Lower leg skin (tissue), 4 donors: ENCODE data around the gene TPM4. TPM values are rescaled to one million over a fixed set of nuclear protein-coding genes. Genes with fewer than 3 reads are reported as not detected.

ENCODE experiments used
- DNase-seq, 2 donors: peaks; one replicate each; pipeline ENCODE4 v3.0.0-alpha.2; 2019; ENCODE audit warnings: low spot score in 2 of 2
- H3K4me3 ChIP-seq: fragments of 200-600 bp; sonication (generic); 2 replicates; pipeline ENCODE4 v1.5.1; 2017; ENCODE audit warnings: mild to moderate bottlenecking, low read depth; ENCODE audit not compliant: poor library complexity, severe bottlenecking
- POLR2A ChIP-seq, 2 donors: fragments of 450-650 bp; IDR thresholded peaks; one replicate each; pipeline ENCODE4 v1.6.1; 2016 to 2017; ENCODE audit warnings: antibody characterized with exemption in 2 of 2, mild to moderate bottlenecking in 1 of 2, moderate library complexity in 1 of 2
- WGBS, 2 donors: methylation state at CpG; one replicate each; pipeline ENCODE4 v1.1.5; 2018; 5-methylcytosine and 5-hydroxymethylcytosine counted together
- intact Hi-C: fragments of 100-400 bp; cut with DNase I; formaldehyde crosslinking; loops from one replicate; pipeline ENCODE4 v1.15.0; 2023; ENCODE audit warnings: low total_unique reads
- total RNA-seq, 4 donors: library from RNA; depleted of rRNA; stranded (reverse); fragments of >200 nt; gene quantifications; one replicate each; pipeline ENCODE4 v1.1.0, GENCODE V29; 2016
- TF ChIP-seq, protein P1 (sequence below), 3 donors: fragments of 450-650 bp; IDR thresholded peaks; one replicate each; pipeline ENCODE4 v1.5.1; 2016; ENCODE audit warnings: antibody characterized with exemption in 3 of 3, mild to moderate bottlenecking in 3 of 3, moderate library complexity in 2 of 3

TPM4 gene
- total RNA-seq, 4 donors from 2014 or later = 217 to 303 (median 267) TPM

DNA sequence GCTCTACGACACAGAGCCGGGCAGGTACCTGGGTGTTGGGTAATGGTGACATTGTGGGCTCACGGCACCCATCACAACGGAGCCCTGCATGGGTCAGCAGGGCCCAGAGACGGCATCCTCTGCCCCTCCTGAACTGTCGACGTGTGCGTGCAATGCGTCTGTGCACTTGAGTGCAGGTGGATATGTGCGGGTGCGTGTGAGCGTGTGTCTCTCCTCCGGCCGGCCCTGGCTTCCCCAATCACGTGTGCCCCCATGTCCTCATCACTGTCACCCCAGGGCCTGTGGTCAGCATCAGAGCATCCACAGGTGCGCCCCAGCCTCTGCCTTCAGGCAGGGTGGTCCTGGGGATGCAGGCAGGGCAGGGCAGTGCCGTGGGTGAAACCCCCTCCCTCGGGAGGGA lies 37.2 kb upstream of the TPM4 start:
- intact Hi-C loops = no loop called here
- DNase-seq = peak in 1 of 2 donors; percentile 67
- TF ChIP-seq POLR2A (IDR thresholded peaks at IDR 0.05) = no peak
- TF ChIP-seq, protein P1, sequence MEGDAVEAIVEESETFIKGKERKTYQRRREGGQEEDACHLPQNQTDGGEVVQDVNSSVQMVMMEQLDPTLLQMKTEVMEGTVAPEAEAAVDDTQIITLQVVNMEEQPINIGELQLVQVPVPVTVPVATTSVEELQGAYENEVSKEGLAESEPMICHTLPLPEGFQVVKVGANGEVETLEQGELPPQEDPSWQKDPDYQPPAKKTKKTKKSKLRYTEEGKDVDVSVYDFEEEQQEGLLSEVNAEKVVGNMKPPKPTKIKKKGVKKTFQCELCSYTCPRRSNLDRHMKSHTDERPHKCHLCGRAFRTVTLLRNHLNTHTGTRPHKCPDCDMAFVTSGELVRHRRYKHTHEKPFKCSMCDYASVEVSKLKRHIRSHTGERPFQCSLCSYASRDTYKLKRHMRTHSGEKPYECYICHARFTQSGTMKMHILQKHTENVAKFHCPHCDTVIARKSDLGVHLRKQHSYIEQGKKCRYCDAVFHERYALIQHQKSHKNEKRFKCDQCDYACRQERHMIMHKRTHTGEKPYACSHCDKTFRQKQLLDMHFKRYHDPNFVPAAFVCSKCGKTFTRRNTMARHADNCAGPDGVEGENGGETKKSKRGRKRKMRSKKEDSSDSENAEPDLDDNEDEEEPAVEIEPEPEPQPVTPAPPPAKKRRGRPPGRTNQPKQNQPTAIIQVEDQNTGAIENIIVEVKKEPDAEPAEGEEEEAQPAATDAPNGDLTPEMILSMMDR (IDR thresholded peaks at IDR 0.05) = no peak
- 89 to 92% methylated on average over 17 to 18 of the region's 18 CpGs for WGBS, 2 donors
- H3K4me3 ChIP-seq = no peak overlapping the region

DNA sequence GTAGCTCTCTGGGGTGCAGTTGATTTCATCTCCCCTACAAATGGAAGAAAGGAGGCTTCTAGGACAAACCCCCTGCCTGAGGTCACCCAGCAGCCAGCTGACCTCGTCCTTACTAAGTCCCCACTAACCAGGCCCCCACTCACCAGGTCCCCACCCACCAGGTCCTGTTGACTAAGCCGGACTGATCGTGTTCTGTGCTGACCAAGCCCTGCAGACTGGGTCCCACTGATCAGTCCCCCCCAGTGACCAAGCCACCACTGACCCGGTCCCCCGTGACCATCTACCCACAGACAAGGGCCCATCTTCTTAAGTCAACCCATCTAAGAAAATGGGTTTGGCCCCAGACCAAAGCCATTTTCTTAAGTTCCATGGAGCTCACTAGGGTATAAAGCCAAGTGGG lies 36.8 kb upstream of the TPM4 start:
- WGBS, 2 donors = 87 to 90% methylated on average over 5 of the region's 5 CpGs
- peak in 1 of 2 donors; percentile 72 for DNase-seq
- intact Hi-C loops = no loop called here
- TF ChIP-seq POLR2A (IDR thresholded peaks at IDR 0.05) = no peak
- TF ChIP-seq, protein P1 (IDR thresholded peaks at IDR 0.05) = no peak
- H3K4me3 ChIP-seq = no peak overlapping the region

DNA sequence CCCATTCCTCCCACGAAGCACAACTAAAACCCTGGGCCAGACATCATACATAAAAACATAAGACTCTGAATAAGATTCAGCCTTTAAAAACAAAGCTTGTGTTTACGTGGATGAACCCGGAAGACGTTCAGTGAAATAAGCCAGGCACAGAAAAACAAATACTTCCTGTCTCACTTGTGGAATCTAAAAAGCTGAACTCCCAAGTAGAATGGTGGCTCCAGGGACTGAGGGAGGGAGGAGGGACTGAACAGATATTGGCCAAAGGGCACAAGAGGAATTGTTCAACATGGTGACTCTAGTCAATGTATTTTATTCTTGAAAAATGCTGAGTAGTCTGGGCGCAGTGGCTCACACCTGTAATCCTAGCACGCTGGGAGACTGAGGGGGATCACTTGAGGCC lies 35.7 kb upstream of the TPM4 start:
- no peak overlapping the region for H3K4me3 ChIP-seq
- TF ChIP-seq, protein P1 (IDR thresholded peaks at IDR 0.05) = no peak
- TF ChIP-seq POLR2A (IDR thresholded peaks at IDR 0.05) = no peak
- intact Hi-C loops = loop anchor here (5.0 kb wide), 1 partner anchor 147 kb away; the partner anchor contains the start of gene FAM32A
- peak in 1 of 2 donors; percentile 50 for DNase-seq
- 62% methylated on average over 6 of the region's 6 CpGs for WGBS, 2 donors

DNA sequence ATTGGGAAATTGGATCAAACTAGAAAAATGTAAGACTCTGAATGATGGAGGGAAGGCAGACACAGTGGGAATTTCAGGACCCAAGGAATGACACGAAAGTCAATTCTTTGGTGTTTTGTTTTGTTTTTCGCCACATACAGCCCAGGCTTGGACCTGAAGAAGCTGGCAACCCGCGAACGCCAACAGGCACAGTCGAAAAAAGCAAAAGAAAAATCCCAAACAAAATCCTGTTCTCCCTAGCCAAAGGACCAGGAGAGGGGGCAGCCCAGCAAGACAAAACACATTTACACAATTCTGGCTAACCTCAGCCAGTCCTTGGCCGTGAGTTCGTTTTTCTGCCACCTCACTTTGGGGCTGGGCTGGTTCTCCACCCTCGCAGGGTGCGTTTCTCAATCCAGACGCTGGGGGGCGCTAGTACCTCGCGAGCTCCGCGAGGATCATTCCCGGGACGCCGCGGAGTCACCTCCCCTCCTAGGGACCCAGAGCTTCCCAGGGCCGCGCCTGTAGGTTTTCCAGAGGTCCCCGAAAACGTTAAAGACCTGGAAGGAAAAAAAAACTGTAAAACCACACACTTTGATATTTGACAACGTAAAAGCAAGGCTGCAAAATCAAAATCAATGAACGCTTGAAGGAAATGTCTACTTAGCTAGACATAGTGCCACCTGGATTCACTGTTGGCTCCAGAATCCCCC lies 34.9 kb upstream of the TPM4 start:
- intact Hi-C loops = loop anchor here (5.0 kb wide), 1 partner anchor 146 kb away; the partner anchor contains the start of gene FAM32A
- 6 to 7% methylated on average over 26 of the region's 26 CpGs for WGBS, 2 donors
- TF ChIP-seq, protein P1 (IDR thresholded peaks at IDR 0.05) = peak in 1 of 3 donors; percentile 86
- no peak for TF ChIP-seq POLR2A (IDR thresholded peaks at IDR 0.05)
- DNase-seq = peak; percentile 76 to 97
- no peak overlapping the region for H3K4me3 ChIP-seq

DNA sequence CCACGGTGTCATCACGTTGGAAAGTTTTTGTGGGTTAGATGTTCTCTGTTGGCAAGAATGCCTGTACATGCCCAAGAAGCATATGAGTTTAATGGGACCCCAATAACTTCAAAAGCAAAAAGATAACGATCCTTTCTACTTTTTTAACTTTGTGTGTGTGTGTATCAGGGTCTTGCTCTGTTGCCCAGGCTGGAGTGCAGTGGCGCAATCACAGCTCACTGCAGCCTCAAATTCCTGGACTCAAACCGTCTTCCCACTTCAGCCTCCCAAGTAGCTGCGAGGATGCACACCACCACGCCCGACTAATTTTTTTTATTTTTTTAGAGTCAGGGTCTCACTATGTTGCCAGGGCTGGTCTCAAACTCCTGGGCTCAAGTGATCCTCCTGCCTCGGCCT lies 34.3 kb upstream of the TPM4 start:
- WGBS, 2 donors = 57 to 65% methylated on average over 9 of the region's 9 CpGs
- intact Hi-C loops = loop anchor here (5.0 kb wide), 1 partner anchor 145 kb away; the partner anchor contains the start of gene FAM32A
- no peak overlapping the region for H3K4me3 ChIP-seq
- DNase-seq = no peak
- no peak for TF ChIP-seq POLR2A (IDR thresholded peaks at IDR 0.05)
- TF ChIP-seq, protein P1 (IDR thresholded peaks at IDR 0.05) = no peak
